Fibroblast of skin of abdomen (primary cell): ENCODE measurements around the gene TBC1D12.
A peak's percentile ranks its signal among the peaks of the same experiment; 100 is the strongest.
"Not testable (repeated sequence)": the region's sequence is repeated elsewhere in the genome, so short reads cannot be mapped to it uniquely, and the experiment has no call there.

Experiments used
- DNase-seq: peaks from one replicate; pipeline ENCODE4 v3.0.0-alpha.2; 2013

The TBC1D12 gene

DNA sequence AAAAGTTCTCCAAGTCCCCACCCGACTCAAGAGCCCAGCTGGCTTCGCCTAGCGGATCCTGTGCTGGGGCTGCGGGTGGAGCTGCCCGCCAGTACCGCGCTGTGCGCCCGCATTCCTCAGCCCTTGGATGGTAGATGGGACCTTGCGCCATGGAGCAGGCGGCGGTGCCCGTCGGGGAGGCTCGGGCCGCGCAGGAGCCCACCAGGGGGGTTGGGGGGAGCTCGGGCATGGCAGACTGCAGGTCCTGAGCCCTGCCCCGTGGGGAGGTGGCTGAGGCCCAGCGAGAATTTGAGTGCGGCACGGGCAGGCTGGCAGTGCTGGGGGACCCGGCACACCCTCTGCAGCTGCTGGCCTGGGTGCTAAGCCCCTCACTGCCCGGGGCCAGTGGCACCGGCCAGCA lies 57.0 kb downstream of the TBC1D12 start:
- no peak for DNase-seq

DNA sequence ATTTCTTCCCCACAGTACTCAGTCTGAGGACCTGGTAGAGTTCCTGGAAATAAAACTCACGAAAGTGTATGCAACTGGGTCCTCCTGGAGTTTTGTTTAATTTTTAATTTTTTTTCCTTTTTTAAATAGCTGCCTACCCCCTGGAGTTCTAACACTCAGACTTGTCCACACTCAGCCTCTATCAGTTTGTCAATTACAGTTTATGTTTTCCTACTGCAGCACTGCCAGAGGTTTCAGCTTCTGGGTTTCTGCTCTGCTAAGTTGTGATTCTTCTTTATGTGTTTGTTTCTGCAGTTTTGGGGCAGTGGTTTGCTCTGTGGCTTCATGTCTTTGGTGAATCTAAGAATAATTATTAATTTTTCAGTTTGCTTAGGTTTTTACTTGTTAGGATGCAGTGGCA lies 59.2 kb downstream of the TBC1D12 start:
- no peak for DNase-seq

DNA sequence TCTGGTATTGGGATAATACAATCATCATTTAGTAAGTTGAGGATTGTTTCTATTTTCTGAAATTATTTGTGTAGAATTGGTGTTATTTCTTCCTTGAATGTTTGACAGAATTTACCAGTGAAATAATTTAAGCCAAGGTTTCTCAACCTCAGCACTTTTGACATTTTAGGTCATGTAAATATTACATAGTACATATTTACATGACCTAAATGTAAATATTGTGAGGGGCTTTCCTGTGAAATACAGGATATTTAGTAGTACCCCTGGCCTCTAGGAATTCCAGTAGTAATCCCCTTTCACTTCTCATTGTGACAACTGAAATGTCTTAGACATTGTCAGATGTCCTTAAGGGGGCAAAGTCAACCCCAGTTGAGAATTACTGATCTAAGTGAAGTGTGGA lies 59.8 kb downstream of the TBC1D12 start:
- DNase-seq, result no peak

DNA sequence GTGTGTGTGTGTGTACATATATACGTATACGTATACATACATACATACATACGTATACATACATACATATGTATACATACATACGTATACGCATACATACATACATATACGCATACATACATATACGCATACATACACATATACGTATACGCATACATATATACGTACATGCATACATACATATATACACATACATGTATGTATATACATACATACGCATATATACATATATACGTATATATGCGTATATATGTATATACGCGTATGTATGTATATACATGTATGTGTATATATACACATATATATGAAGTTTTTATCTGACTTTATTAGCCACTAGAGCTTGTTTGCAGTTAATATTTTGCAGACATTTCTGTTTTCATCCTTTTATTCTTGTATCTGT lies 63.3 kb downstream of the TBC1D12 start:
- no peak for DNase-seq

DNA sequence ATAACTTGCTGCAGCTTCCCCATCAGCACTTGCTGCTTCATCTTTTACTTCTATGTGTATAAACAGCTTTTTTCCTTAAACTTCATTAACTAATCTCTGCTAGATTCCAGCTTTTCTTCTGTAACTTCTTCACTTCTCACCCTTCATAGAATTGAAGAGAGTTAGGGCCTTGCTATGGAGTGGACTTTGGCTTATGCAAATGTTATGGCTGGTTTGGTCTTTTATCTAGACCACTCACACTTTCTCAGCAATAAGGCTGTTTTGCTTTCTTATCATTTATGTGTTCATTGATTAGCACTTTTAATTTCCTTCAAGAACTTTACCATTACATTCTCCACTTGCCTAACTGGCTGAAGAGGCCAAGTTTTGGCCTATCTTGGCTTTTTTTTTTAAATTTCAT lies 79.1 kb downstream of the TBC1D12 start:
- no peak for DNase-seq

DNA sequence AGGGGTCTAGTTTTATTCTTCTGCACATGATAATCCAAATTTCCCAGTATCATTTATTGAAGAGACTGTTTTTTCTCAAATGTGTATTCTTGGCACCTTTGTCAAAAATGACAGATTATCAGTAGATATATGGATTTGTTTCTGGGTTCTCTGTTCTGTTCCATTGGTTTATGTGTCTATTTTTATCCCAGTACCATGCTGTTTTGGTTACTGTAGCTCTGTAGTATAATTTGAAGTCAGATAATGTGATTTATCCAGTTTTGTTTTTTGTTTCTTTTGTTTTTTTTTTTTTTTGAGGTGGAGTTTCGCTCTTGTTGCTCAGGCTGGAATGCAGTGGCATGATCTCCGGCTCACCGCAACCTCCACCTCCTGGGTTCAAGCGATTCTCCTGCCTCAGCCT lies 81.6 kb downstream of the TBC1D12 start:
- DNase-seq, result no peak

DNA sequence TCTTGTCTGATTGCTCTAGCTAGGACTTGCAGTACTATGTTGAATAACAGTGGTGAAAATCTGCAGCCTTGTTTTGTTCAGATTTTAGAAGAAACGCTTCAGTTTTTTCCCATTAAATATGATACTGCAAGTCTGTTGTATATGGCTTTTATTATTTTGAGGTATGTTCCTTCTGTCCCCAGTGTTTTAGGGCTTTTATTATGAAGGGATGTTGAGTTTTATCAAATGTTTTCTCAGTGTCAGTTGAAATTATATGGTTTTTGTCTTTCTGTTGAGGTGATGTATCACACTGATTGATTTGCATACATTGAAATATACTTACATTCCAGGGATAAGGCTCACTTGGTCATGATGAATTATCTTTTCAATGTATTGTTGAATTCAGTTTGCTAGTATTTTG lies 82.8 kb downstream of the TBC1D12 start:
- DNase-seq, result no peak

DNA sequence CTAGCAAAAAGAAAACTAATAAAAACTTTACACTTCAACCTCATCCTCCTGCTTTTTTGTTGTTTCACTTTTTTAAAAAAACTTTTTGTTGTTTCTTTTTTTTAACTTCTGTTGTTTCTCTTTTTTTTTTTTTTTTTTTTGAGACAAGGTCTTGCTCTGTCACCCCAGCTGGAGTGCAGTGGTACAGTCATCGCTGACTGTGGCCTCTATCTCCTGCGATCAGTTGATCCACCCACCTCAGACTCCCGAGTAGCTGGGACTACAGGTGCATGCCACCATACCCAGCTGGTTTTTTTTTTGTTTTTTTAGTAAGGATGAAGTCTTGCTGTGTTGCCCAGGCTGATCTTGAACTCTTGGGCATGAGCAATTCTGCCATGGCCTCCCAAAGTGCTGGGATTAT lies 85.2 kb downstream of the TBC1D12 start:
- no peak for DNase-seq

DNA sequence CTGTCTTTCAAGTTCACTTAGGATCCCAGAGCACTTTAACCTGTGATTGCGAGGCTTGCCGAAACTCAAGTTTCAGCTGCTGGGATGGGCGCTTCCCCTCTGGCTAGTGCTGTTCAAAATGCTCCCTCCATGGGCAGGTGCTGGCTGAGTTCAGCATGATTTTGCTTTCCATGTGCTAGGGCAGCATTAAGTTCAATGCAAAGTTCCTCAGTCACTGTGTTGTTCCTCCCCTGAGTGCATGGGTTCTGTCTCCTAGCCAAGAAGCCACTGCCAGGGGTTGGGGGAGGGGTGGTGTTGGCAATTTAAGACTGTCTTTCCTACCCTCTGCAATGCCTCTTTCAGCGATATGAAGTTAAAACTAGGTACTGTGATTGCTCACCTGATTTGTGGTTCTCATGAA lies 86.8 kb downstream of the TBC1D12 start:
- DNase-seq, result no peak

DNA sequence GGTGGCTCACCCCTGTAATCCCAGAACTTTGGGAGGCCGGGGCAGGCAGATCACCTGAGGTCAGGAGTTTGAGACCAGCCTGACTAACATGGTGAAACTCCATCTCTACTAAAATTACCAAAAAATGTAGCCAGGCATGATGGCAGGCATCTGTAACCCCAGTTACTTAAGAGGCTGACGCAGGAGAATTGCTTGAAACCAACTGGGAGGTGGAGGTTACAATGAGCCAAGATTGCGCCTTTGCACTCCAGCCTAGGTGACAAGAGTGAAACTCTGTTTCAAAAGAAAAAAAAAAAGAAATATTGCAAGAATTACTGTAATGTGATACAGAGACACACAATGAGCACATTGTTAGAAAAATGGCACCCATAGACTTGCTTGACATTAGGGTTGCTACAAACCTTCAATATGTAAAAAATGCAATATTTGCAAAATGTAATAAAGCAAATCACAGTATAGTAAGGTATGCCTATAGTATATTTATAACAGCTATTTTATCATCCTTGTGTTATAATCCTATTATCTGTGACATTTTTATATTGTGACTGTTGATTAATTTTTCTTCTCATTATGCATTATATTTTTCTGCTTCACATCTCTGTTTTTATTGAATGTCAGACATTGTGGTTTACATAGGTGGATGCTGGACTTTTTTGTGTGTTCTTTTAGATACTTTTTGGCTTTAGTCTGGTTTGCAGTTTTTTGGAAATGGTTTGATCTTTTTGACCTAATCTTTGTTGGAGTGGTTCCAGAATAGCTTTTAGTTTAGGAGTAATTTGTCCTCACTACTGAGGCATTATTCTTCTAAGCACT lies 87.8 kb downstream of the TBC1D12 start:
- DNase-seq, result no peak

DNA sequence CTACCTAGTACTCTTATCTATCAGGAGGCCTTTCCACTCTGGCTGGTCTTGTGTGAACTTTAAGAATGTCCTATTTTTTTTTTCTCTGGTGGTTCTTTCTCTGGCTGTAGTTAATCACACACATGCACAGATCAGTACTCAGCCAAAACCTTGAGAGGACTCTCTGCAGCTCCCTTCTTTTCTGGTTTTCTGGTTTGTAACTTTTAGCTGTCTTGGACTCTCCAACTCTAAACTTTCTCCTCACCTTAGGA lies 88.4 kb downstream of the TBC1D12 start:
- DNase-seq, result no peak

DNA sequence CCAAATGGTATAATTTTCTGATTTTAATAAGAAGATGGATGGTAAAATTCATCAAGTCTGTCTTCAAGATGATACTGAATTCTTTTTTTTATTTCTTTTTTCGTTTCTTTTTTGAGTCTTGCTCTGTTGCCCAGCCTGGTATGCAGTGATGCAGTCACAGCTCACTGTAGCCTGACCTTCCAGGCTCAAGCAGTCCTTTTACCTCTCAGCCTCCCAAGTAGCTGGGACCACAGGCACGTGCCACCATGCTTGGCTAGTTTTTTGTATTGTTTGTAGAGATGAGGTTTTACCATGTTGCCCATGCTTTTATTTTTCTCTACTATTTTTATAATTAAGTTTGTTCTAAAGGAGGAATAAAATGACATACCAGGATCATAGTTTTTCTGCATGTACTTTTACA lies 91.1 kb downstream of the TBC1D12 start:
- DNase-seq, result no peak

DNA sequence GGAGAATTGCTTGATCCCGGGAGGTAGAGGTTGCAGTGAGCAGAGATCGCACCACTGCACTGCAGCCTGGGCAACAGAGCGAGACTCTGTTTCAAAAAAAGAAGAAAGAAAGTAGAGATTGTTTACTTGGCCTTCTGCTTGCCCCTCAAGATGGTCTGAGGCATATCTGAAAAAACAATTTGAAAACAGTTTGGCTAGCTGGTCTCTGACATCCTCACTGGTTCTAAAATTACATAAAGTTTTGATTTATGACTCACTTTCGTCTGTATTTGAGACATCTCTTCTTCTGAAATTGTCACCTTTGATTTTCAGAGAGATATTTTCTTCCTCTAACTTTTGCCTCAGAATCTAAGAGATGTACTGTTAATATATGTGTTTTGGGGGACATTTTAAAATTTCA lies 93.7 kb downstream of the TBC1D12 start:
- no peak for DNase-seq

DNA sequence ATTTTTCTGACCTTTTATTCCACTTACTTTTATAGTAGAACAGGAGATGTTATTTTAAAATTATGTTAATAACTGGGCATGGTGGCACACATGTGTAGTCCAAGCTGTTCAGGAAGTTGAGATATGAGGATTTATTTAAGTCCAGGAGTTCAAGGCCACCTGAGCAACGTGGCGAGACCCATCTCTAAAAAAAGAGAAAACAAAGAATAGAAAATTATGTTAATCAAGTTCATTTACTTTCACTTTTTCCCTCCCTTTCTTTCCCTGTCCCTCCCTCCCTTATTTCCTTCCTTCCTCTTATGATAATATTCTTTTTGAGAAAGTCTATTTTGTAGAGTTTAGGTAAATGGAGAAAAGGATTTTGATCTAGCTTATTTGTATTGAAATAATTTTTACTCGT lies 94.3 kb downstream of the TBC1D12 start:
- DNase-seq, result no peak

DNA sequence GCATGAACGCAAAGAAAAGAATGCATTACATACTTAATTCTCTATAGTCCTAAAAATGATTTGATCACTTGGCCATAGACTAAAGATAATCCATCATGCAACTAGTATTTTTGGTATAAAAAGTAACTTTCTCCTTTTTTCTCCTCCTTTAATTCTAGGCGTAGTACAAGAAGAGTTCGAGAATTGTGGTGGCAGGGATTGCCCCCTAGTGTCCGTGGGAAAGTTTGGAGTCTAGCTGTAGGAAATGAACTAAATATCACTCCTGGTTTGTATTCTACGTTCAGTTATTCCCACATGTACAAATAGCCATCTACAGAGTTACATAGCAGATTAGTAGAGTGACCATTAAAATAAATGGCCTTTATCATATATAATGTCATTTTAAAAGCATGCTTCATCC lies 97.7 kb downstream of the TBC1D12 start:
- DNase-seq, result peak; percentile 3

DNA sequence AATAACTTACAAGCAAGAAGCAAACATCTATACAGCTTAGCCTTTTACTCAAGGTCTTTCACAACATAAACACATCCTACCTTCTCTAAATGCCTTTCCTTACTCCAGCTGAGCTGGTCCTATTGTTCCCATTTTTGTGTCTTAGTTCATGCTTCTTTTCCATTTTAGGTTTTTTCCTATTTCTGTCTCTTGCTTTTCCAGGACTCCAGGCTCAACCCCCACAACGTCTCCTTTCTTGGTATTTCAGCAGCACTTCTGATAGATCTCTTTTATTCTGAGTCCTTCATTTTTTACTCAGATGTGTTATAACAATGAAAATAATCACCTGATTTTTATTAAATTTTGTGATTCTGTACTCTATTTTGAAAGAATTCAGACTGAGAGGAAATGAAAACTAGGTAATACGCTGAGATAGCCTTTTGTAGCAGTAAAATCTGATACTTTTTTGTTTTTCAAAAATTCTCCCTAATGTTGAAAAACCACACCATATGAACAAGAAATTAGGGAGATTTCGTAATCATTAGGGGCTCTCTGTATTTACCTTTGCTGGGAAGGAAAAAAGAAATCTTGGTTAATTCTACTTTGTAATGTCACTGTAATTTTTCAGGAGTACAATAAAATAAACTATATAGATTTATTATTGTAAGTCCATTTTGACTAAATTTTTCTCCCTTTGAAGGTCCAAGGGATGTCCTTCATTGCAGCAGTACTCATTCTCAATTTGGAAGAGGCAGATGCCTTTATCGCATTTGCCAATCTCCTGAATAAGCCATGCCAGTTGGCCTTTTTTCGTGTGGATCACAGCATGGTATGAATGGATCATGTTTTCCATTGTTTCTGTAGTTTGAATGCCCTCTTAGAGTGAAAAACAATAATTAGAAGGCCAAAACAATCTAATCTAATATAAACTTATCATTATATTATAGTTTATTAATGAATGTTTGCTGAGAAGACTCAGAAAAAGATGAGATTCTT lies 119.2 kb downstream of the TBC1D12 start:
- no peak for DNase-seq

DNA sequence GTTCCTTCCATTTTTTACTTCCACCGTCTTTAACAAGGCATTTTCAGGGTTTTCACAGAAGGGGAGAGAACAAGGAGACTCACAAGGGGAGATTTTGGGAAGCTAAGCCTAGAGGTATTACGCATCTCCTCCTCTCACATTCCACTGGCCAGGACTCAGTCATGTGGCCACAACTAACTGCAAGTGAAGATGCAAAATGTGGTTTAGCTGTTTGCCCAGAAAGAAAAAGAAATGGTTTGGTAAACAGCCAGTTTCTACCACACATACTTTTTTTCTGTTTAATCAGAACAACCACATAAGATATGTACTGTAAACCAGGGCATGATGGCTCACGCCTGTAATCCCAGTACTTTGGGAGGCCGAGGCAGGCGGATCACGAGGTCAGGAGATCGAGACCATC lies 121.8 kb downstream of the TBC1D12 start:
- peak; percentile 50 for DNase-seq

DNA sequence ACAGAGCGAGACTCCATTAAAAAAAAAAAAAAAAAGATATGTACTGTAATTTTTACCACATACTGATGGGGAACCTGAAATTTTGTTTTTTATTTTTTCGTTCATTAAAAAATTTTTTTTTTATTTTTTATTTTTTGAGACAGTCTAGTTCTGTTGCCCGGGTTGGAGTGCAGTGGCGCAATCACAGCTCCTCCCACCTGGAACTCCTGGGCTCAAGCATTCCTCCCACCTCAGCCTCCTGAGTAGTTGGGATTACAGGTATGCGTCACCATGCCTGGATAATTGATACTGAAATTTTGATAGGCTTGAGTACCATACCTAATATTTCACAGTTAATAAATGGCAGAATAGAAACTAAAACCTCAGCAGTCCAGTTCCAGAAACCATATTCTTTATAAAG lies 122.4 kb downstream of the TBC1D12 start:
- DNase-seq, result no peak

DNA sequence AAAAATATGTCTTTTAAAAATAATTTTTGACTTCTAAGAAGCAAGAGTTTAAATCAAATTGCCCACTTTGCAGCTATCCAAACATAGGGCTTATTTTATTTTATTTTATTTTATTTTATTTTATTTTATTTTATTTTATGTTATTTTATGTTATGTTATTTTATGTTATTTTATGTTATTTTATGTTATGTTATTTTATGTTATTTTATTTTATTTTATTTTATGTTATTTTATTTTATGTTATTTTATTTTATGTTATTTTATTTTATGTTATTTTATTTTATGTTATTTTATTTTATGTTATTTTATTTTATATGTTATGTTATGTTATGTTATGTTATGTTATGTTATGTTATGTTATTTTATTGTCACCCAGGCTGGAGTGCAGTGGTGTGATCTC lies 129.2 kb downstream of the TBC1D12 start:
- not testable (repeated sequence) for DNase-seq

DNA sequence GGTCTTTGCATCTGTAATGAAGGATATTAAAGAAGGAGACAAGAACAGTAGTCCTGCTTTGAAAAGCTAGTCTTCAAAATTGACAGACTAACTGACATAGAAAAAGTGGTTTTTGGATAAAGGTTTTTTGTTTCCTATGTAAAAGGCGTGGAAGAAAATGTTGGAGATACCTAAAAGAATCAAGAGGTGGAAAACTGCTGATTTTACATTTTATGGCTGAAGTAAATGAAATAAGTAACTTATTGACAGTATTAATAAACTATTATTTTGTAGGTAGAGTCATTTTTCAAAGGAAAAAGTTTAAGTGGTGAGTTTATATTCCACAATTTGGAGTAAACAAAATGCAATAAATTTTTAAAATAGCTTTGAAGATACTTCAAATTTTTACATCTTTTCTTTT lies 130.7 kb downstream of the TBC1D12 start:
- no peak for DNase-seq

DNA sequence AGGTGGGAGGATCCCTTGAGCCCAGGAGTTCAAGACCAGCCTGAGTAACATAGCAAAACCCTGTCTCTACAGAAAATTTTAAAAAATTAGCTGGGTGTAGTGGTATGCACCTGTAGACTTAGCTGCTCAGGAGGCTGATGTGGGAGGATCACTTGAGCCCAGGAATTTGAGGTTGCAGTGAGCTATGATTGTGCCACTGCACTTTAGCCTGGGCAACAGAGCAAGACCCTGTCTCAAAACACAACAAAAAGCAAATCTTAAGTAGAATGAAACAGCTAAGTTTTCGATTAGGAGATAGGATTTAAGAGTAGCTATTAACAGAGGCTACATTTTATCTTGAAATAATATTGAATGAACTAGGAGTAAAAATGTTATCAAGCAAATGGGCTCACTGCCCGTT lies 139.9 kb downstream of the TBC1D12 start:
- not testable (repeated sequence) for DNase-seq

DNA sequence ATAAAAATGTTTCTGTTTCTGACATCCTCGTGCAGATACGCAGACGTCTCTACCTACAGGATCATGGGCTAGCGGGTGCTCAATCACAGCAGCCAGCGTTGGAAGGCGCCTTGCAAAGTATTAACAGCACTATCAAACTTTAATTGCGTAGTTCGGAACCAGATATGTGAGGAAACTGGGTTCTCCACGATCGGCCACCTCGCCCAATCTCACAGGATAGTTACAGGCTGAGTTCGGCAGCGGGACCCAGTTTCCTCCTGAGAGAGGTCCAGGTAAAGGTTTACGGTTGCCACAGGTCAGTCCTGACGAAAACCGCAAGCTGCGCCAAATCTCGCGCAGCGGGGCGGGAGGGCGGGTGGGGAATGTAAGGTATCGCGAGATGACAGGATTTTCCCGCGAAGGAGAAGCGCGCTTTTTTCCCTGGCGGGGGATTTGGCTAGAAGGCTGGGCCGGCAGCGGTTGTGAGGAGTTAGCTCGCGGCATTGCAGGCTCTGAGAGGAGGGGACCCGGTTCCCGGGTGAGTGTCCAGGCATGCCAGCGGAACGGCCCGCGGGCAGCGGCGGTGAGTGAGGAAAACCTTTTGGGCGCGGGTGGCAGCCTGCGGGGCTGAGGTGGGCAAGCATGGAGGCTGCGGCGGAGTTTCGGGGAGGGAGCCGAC lies 143.2 kb downstream of the TBC1D12 start, which contains the start of gene HELLS:
Gene HELLS, plus strand, starts transcription at position 398 of the 658 bp plus-strand sequence. Its CDS starts 134 bp downstream, at position 532.
- peak; percentile 88 for DNase-seq
